ENCODE results near the gene VWA5B1.
"Not testable (repeated sequence)": the region's sequence is repeated elsewhere in the genome, so short reads cannot be mapped to it uniquely, and the experiment has no call there.

Gene VWA5B1, protein sequence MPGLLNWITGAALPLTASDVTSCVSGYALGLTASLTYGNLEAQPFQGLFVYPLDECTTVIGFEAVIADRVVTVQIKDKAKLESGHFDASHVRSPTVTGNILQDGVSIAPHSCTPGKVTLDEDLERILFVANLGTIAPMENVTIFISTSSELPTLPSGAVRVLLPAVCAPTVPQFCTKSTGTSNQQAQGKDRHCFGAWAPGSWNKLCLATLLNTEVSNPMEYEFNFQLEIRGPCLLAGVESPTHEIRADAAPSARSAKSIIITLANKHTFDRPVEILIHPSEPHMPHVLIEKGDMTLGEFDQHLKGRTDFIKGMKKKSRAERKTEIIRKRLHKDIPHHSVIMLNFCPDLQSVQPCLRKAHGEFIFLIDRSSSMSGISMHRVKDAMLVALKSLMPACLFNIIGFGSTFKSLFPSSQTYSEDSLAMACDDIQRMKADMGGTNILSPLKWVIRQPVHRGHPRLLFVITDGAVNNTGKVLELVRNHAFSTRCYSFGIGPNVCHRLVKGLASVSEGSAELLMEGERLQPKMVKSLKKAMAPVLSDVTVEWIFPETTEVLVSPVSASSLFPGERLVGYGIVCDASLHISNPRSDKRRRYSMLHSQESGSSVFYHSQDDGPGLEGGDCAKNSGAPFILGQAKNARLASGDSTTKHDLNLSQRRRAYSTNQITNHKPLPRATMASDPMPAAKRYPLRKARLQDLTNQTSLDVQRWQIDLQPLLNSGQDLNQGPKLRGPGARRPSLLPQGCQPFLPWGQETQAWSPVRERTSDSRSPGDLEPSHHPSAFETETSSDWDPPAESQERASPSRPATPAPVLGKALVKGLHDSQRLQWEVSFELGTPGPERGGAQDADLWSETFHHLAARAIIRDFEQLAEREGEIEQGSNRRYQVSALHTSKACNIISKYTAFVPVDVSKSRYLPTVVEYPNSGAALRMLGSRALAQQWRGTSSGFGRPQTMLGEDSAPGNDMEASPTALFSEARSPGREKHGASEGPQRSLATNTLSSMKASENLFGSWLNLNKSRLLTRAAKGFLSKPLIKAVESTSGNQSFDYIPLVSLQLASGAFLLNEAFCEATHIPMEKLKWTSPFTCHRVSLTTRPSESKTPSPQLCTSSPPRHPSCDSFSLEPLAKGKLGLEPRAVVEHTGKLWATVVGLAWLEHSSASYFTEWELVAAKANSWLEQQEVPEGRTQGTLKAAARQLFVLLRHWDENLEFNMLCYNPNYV

DNA sequence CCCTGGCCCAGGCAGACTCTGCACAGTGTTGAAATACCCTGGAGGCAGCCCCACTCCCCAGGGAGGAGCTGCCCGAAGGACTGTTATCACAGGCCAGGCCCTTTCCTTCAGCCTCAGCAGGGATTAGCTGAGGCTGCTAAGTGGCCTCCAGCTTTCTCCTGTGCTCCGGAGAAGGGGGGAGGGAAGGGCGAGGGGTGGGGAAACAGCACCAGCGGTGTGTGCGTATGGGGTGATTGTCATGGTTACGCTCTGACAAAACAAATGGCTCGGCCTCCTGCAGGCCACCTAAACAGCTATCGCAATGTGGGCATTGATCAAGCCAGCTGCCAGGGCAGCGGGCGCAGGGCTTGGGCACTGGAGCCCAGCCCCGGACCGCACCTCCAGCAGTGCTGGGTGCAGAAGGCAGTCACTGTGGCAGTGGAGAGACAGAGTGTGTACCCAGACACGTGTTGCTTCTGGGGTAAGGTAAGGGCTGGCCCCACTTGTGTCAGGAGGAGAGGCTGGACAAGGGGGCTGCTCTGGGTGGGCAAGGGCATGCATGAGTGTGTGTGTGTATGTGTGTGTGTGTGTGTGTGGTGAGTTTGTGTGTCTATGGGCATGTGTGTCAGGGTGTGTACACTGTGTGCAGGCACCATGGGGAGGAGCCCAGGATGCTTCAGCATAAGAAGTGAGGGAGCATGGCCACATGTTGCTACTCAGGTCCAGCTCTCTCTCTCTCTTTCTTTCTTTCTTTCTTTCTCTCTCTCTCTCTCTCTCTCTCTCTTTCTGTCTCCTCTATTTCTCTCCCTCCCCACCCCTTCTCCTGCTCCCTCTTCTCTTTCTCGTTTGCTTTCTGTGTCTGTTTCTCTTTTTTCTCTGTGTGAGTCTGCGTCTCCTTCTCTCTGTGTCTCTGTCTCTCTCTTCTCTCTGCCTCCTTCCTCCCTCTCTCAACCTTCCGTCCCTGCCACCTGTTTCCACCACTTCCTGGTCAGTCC is at the start of gene VWA5B1:
Gene VWA5B1 (plus strand): TSS at position 252 of the 974 bp plus-strand sequence. CDS start 19,727 bp downstream, outside the sequence.
- DNase-seq (ENCODE audit: low spot score), result no peak

DNA sequence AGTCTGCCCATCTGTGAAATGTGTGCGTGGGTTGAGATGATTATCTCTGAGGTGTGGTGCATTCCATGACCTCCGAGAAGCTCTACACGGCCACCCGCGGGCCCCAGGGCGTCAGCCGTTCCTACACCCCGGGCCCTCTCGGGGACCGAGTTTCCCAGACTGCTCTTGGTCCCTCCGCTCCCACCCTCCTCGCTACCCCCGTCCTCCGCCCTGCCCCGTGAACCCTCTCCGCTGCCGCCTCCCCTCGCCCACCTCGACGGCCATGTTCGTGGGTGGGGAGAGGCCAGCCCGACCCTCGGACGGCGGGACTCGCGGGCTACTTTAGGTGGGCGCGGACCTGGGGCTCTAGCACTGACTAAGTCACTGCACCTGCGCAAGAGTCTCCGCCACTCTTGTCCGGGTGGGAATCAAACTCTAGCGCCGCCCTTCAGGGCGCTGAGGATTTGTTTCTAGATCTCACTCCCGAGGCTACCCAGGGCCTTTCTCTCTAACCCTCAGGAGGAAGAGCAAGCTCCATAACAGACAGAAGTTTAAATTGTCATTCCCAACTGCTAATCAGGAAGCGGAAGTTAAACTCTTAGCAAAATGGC is 47.7 kb upstream of the VWA5B1 start:
- DNase-seq (ENCODE audit: low spot score), result no peak

DNA sequence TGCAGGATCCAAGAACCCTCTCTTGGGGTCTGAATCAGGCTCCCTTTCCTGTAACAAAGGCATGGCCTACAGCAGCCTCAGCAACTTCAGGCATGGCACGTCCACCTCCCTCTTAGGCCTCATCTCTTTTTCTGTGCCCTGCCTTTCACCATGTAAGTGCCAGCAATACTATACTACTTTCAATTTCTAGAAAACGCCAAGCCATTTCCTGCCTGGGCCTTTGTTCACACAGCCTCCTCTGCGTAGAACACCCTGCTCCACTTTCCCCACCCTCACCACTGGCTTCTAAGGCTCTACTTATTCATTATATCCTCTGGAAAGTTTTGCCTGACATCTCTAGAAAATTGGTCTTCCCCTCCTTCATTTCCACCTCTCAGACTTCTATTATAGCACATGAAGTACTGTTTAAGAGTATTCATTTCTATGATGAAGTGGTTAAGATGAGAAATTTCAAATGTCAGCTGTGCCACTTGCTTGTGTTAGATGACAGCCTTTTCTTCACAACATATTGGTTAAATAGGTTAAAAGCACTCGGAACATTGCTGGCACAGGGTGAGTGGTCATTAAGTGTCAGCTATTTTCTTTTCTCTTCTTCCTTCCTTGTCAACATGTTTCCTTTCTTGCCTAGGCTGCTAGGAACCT is 41.6 kb upstream of the VWA5B1 start:
- no peak for DNase-seq (ENCODE audit: low spot score)

DNA sequence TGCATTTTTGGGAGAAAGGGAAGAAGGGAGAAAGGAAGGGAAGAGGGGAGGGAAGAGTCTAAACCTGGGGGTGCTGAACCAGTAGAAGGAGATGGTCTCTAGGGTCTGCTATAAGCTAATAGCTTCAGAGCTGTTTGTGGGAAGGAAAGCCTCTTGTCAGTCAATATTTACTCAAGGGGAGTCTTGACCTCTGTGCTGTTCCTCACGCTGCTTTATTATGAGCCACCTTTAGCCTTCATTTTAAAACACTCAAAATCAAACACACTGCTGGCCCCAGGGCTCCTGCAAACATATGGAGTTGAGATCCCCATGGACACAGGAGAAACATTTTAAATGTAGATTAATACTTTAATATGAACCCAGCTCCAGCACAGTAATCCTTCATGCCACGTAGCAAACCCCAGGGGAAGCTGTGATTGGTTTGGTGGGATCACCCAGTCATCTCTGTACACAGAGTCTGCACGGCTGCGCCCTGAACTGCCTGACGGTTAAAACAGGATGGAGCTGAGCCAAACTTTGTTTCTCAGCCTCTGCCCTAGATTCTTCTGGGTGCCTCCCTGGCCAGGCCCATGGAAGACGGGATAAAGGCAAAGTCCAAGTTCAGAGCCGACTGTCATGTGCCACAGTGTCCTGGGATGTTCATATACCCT is 40.2 kb upstream of the VWA5B1 start:
- peak; percentile 34 for DNase-seq (ENCODE audit: low spot score)

DNA sequence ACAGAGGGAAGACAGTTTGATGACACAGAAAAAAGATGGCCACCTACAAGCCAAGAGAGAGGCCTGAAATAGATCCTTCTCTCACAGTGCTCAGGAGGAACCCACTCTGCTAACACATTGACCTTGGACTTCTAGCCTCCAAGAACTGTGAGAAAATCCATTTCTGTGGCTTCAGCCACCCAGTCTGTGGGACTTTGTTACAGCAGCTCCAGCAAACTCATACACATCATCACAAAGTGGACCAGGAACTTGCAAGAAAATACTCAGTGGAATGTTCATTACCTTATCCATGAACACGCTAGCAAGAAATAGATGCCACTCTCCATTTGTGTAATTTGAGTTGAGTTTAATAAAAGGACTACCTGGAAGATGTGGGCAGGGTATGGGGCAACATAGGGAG is 38.1 kb upstream of the VWA5B1 start:
- DNase-seq (ENCODE audit: low spot score), result no peak

DNA sequence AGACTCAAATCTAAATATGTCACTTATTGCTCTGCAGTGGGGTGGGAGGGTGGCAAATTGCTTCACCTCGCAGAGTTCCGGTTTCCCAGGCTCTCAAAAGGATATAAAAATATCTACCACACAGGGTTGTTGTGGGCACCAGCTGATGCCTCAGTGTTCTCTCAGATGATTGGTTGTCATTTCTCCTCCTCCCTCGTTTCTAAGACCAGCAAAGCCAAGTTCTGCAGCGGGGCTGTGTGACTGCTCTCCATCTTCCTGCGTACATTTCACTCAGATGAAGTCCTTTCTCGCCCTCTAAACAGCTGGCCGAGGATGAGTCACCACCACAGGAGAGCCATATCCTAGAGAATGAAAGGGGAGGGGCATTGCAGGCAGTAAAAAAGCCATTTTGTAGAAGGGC is 35.0 kb upstream of the VWA5B1 start:
- peak; percentile 56 for DNase-seq (ENCODE audit: low spot score)

DNA sequence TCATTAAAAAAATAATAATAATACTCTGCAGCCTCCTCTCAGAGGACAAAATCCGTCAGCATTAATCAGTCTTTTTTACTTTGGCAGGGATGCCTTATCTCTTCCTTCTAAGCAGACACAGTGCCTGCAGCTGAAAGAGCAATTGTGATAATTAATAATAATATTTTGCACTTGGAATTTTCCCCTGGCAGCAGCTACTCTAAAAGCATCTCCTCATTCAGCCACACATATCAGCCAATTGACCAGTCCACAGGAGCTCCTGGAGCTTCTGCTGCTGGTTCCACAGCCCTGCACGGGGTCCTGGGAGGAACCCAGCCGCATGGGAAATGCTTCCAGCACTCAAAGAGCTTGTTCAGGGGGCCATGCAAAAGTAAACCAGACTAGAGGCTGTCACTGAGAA is 31.0 kb upstream of the VWA5B1 start:
- DNase-seq (ENCODE audit: low spot score), result no peak

DNA sequence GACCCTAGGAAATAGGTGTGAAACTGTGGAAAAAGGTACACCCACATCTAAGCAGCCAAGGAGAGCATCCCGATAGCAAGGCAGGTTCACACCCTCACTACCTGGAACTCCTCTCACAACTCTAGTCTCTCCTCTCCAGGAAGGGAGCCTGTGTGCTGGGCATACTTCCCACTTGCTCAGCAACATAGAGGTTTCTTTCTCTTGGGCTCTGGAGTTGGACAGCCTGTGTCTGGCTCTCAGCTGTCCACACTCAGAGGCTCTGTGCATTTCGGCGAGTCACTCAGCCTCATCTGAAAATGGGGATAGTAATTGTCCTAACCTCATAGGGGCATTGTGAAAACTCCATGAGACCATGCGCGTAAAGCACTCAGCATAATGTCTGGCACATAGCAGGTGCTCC is 29.6 kb upstream of the VWA5B1 start:
- DNase-seq (ENCODE audit: low spot score), result no peak

DNA sequence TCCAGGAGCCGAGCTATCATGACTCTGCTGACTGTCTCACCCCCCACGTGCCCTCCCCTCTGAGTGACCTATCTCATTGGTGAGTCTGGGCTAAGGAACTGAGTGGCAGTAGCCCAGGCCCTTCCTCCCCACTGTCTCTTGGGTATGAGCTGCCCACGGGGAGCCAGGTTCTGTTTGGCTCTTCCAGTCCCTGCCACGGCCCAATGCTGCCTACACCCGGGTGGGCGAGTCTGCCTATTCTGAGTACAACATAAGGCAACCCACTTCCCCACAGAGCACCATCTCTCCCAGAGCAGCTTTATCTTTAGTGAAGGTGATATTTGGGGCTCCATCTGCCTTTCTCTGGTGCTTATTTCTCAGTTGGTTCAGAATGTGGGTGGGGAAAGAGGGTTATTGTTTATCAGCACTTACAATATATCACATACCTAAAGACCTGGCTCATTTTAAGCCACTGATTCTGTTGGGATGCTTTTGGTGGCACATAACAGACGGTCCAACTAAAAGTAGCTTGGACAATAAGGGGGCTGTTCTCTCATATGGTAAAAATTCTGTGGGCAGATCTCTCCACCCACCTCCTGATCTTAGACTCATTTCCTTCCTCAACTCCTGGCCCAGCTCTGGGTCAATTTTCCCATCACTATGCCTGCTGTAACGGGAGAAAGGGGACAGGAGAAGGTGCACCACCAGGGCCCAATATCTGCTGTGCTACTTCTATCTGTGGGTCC is 27.7 kb upstream of the VWA5B1 start:
- DNase-seq (ENCODE audit: low spot score), result no peak

DNA sequence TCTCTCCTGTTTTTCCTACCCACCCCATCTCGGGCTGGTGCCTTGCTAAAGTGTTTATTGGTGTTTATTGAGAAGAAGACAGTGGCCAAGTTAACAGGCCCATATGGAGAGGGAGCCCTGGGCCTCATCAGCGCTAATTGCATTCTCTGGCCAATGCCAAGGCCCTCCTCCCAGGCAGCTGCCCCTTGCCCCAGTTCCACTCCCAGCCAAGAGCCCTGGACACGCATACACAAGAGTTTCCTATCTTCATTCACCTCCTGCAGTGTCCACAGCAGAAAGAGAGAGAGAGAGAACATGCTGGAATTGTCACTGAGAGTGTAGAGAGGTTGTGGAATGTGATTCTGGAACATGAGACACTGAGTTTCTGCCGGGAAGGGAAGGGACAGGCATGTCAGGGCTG is 25.4 kb upstream of the VWA5B1 start:
- no peak for DNase-seq (ENCODE audit: low spot score)

DNA sequence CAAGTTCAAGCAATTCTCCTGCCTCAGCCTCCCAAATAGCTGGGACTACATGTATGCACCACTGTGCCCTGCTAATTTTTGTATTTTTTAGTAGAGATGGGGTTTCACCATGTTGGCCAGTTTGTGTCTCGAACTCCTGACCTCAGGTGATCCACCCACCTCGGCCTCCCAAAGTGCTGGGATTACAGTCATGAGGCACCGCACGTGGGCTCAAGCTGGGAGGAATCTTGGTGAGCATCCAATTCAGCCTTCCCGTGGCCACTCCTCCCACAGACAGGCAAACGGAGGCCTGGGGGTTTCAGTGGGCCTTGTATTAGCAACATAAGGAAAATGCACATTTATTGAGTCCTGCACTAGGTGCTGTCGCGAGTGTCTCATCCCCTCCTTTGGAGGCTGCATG is 24.5 kb upstream of the VWA5B1 start:
- DNase-seq (ENCODE audit: low spot score), result no peak

DNA sequence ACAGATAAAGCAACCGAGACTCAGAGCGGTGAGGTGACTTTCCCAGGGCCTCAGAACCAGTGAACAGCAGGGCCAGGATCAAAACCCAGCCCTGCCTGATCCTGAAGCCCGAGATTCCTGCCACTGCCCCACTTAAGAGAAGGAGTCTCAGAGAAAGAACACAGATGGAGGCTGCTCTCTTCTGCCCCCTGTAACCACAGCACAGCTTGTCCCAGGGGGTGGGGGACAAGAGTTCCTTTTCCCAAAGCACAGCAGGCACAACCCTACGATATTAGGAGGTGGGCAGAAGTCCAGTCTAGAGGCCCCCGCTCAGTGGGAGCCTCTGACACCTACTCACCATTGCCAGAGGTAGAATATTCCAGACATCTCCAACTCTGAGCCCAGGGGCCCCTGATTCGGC is 24.0 kb upstream of the VWA5B1 start:
- DNase-seq (ENCODE audit: low spot score), result no peak

DNA sequence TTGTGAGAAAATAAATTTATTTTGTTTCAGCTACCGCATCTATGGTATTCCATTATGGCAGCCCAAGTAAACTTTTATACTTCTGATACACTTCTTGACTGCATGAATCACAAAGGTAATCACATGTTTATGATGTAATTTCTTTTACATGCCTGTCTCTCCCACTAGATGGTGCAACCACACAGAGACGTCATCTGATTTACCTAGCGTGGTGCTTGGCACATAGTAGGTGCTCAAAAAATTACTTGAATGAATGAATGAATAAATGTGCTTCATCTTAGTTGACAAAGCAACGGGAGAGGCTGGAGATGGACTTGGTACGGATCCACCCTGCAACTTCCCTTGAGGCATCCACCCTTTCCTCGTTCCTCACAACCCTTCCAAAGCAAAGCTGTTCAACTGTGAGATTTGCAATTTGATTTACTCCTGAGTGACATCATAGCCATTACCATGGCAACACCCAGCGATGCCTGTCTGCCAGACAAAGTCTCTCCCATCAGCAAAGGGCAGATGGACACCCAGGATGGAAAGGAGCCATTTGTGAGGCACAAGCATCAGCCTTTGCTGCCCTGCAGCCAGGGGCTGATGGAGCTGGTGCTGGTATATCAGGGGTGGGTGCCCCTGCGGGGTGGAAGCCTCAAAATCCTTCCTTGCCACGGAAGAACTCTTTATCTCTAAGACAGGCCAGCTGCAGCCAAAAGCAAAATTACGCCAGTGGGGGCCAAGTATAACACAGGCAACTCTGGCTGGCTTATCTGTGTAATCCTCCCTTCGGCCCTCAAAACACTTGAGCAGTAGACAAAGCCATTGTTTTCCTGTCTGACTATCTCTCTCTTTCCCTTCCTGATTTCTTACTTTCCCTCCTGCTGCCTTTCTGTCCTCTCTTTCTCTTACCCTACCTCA is 18.9 kb upstream of the VWA5B1 start:
- DNase-seq (ENCODE audit: low spot score), result no peak

DNA sequence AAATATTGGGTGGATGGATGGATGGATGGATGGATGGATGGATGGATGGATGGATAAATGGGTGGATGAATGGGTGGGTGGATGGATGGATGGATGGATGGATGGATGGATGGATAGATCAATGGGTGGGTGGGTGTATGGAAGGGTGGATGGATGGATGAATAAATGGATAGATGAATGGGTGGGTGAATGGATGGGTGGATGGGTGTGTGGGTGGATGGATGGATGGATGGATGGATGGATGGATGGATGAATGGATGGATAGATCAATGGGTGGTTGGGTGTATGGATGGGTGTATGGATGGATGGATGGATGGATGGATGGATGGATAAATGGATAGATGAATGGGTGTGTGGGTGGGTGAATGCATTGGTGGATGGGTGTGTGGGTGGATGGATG is 17.0 kb upstream of the VWA5B1 start:
- DNase-seq (ENCODE audit: low spot score), result not testable (repeated sequence)

DNA sequence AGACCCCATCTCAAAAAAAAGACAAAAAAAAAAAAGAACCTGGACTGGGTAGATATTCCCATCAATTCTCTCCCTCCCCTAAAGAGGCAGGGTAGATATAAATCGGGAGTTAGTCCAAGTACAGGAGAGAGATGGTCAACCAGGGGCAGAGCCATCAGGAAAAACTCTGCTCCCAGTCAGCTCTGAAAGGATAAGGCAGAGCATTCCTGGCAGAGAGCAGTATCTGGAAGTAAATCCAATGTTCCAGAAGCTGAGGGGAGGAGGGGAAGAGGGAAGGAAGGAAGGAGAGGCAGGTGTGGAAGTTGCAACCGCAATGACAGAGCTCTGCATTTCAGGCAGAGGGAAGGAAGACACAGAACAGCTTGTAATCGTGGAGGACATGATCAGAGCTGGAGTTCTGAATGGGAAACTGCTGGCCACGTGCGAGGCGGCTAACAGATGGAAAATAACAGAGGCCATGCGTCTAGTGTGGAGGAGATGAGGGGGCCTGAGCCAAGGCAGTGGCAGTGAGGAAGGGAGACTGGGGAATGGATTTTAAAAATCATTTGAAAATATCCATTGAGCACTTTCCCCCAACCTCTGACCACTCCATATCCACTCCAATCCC is 15.3 kb upstream of the VWA5B1 start:
- DNase-seq (ENCODE audit: low spot score), result no peak

DNA sequence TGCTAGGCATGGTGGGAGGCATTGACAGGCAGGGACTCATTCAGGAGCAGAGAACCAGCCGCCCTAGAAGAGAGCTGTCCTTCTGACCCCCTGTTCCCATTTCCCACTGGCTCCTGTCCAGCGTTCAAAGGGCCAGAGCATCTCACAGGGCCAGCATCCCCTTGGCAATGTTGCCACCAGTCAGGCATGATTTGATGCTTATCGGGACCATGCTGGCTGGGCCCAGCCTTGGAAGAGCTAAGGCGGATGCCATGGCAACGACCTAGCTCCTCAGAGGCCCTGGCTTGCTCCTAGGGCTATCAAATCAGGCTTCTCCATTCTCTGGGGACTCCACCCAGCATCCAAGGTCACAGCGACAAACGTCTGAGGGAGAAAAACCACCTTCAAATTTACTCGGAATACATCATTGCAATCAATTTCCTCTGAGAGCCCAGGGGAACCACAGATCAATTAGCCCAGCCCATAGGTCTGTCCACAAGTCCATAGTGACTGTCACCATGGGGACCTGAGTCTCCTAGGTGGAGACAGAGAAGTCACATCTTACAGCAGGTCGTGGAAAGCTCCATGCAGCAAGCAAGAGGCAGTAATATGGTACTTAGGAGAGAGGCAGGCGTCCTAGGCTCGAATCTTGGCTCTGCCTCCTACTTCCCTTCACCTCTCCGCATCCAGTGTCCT is 14.1 kb upstream of the VWA5B1 start:
- DNase-seq (ENCODE audit: low spot score), result no peak

DNA sequence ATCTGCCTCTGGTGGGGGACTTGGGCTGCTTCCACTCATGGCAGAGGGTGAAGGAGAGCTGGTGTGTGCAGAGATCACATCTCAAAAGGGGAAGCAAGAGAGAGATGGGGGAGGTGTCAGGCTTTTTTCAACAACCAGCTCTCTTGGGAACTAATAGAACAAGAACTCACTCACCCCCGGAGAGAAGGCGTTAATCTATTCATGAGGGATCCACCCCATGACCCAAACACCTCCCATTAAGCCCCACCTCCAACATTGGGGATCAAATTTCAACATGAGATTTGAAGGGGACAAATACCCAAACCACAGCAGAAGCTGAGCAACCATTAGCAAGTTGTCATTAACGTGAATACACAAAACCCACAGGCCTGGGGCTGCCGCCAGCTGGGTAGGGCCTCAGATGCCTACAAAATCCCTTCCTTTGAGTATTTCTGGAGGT is 12.0 kb upstream of the VWA5B1 start:
- no peak for DNase-seq (ENCODE audit: low spot score)
